Measurements from ENCODE around the gene ATP2A2.

ATP2A2 gene

GRCh38 chr12:110320550-110320949, 39.5 kb downstream of the ATP2A2 start:
- WGBS (ENCODE audit: extremely low coverage, insufficient coverage, insufficient read length): no CpG with 5 or more reads among the region's 3 CpGs
- no peak overlapping the region for H3K14ac ChIP-seq (ENCODE audit: low read length)
- H2AK5ac ChIP-seq (ENCODE audit: low read length): no peak overlapping the region
- no peaks in the 10 kb centered on the region for H3K9me3 ChIP-seq (ENCODE audit: insufficient read depth, low read depth, low read length)
- H2AFZ ChIP-seq (ENCODE audit: insufficient read depth, low read length, poor library complexity): no peak overlapping the region
- H2BK12ac ChIP-seq (ENCODE audit: low read length): no peak overlapping the region
- H3K4me3 ChIP-seq (ENCODE audit: low read depth, low read length): no peak overlapping the region
- H4K91ac ChIP-seq (ENCODE audit: low read depth, low read length): no peak overlapping the region
- no peak overlapping the region for H3K18ac ChIP-seq (ENCODE audit: low read length)
- no peaks in the 10 kb centered on the region for H3K79me2 ChIP-seq (ENCODE audit: control insufficient read depth, insufficient read depth, low read length, poor library complexity)
- H3K27me3 ChIP-seq (ENCODE audit: insufficient read depth, low read length): no peaks in the 10 kb centered on the region
- no peak overlapping the region for H3K4me2 ChIP-seq (ENCODE audit: low read length)
- H4K8ac ChIP-seq (ENCODE audit: low read depth, low read length): no peak overlapping the region
- no peak overlapping the region for H2BK120ac ChIP-seq (ENCODE audit: insufficient read depth, low read length, poor library complexity)
- H3K23ac ChIP-seq (ENCODE audit: low read length): no peak overlapping the region
- H2BK5ac ChIP-seq (ENCODE audit: low read depth, low read length, poor library complexity): no peak overlapping the region
- no peak for DNase-seq
- peaks cover 2% of the 10 kb centered on the region for H3K79me1 ChIP-seq (ENCODE audit: low read length)
- no peak overlapping the region for H3K27ac ChIP-seq (ENCODE audit: low read depth, low read length)
- H3K9ac ChIP-seq (ENCODE audit: low read length): no peak overlapping the region
- H3K4me1 ChIP-seq (ENCODE audit: control insufficient read depth in 1 of 2, insufficient read depth in 2 of 2, low read length in 2 of 2): peaks cover 2 to 3% of the 10 kb centered on the region in 2 experiments
- peaks cover 11 to 19% of the 10 kb centered on the region in 2 experiments for H3K36me3 ChIP-seq (ENCODE audit: control insufficient read depth in 1 of 2, insufficient read depth in 2 of 2, low read length in 2 of 2)
- H4K12ac ChIP-seq (ENCODE audit: low read depth, low read length): no peak overlapping the region
- H3K4ac ChIP-seq (ENCODE audit: low read depth, low read length): no peak overlapping the region

DNA sequence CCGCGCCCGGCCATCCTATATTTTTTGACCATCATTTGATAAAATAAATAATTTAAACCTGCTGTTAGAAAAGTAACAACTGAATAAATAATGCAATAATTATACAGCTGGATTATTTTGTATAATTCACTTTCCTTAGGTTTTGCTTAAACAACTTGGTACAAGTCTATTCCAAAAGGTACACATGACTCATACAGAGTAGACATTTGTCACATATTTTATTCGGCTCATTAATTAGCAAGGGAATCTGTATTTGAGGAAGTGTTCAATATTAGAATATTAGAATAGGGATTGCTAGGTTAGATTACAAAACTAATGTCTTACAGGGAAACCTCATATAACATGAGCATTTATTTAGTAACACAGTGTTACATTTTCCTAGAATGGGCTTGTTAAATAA, 48.7 kb downstream of the ATP2A2 start:
- peaks cover 34 to 36% of the 10 kb centered on the region in 2 experiments for H3K36me3 ChIP-seq (ENCODE audit: control insufficient read depth in 1 of 2, insufficient read depth in 2 of 2, low read length in 2 of 2)
- H3K23ac ChIP-seq (ENCODE audit: low read length): no peak overlapping the region
- H3K9me3 ChIP-seq (ENCODE audit: insufficient read depth, low read depth, low read length): no peaks in the 10 kb centered on the region
- no peak overlapping the region for H2BK120ac ChIP-seq (ENCODE audit: insufficient read depth, low read length, poor library complexity)
- DNase-seq: no peak
- no CpG with 5 or more reads among the region's 4 CpGs for WGBS (ENCODE audit: extremely low coverage, insufficient coverage, insufficient read length)
- no peak overlapping the region for H4K91ac ChIP-seq (ENCODE audit: low read depth, low read length)
- H3K4ac ChIP-seq (ENCODE audit: low read depth, low read length): no peak overlapping the region
- H3K27me3 ChIP-seq (ENCODE audit: insufficient read depth, low read length): no peaks in the 10 kb centered on the region
- H3K79me2 ChIP-seq (ENCODE audit: control insufficient read depth, insufficient read depth, low read length, poor library complexity): no peaks in the 10 kb centered on the region
- H2AFZ ChIP-seq (ENCODE audit: insufficient read depth, low read length, poor library complexity): no peak overlapping the region
- no peak overlapping the region for H3K4me3 ChIP-seq (ENCODE audit: low read depth, low read length)
- no peak overlapping the region for H3K27ac ChIP-seq (ENCODE audit: low read depth, low read length)
- H4K12ac ChIP-seq (ENCODE audit: low read depth, low read length): no peak overlapping the region
- H3K14ac ChIP-seq (ENCODE audit: low read length): no peak overlapping the region
- H3K4me1 ChIP-seq (ENCODE audit: control insufficient read depth in 1 of 2, insufficient read depth in 2 of 2, low read length in 2 of 2): no peaks in the 10 kb centered on the region
- H3K18ac ChIP-seq (ENCODE audit: low read length): no peak overlapping the region
- H4K8ac ChIP-seq (ENCODE audit: low read depth, low read length): no peak overlapping the region
- H2BK5ac ChIP-seq (ENCODE audit: low read depth, low read length, poor library complexity): no peak overlapping the region
- H3K9ac ChIP-seq (ENCODE audit: low read length): no peak overlapping the region
- no peak overlapping the region for H3K4me2 ChIP-seq (ENCODE audit: low read length)
- no peak overlapping the region for H2AK5ac ChIP-seq (ENCODE audit: low read length)
- no peak overlapping the region for H2BK12ac ChIP-seq (ENCODE audit: low read length)
- no peaks in the 10 kb centered on the region for H3K79me1 ChIP-seq (ENCODE audit: low read length)

- Histone ChIP-seq H3K4me3 (ENCODE audit: low read depth, low read length) (no peak overlapping the region), H3K4me2 (ENCODE audit: low read length) (no peak overlapping the region), H3K27me3 (ENCODE audit: insufficient read depth, low read length) (no peaks in the 10 kb centered on the region), H3K4ac (ENCODE audit: low read depth, low read length) (no peak overlapping the region), H2AFZ (ENCODE audit: insufficient read depth, low read length, poor library complexity) (no peak overlapping the region), H3K23ac (ENCODE audit: low read length) (no peak overlapping the region), H2BK120ac (ENCODE audit: insufficient read depth, low read length, poor library complexity) (no peak overlapping the region), H3K18ac (ENCODE audit: low read length) (no peak overlapping the region), H2AK5ac (ENCODE audit: low read length) (no peak overlapping the region), H3K36me3 (ENCODE audit: control insufficient read depth in 1 of 2, insufficient read depth in 2 of 2, low read length in 2 of 2) (peaks cover 36 to 40% of the 10 kb centered on the region in 2 experiments), H3K27ac (ENCODE audit: low read depth, low read length) (no peak overlapping the region), H3K4me1 (ENCODE audit: control insufficient read depth in 1 of 2, insufficient read depth in 2 of 2, low read length in 2 of 2) (no peaks in the 10 kb centered on the region), H3K9me3 (ENCODE audit: insufficient read depth, low read depth, low read length) (no peaks in the 10 kb centered on the region), H3K14ac (ENCODE audit: low read length) (no peak overlapping the region), H3K79me1 (ENCODE audit: low read length) (no peaks in the 10 kb centered on the region), H3K79me2 (ENCODE audit: control insufficient read depth, insufficient read depth, low read length, poor library complexity) (no peaks in the 10 kb centered on the region), H4K12ac (ENCODE audit: low read depth, low read length) (no peak overlapping the region), H2BK12ac (ENCODE audit: low read length) (no peak overlapping the region), H4K8ac (ENCODE audit: low read depth, low read length) (no peak overlapping the region), H2BK5ac (ENCODE audit: low read depth, low read length, poor library complexity) (no peak overlapping the region), H4K91ac (ENCODE audit: low read depth, low read length) (no peak overlapping the region), H3K9ac (ENCODE audit: low read length) (no peak overlapping the region)
- WGBS (ENCODE audit: extremely low coverage, insufficient coverage, insufficient read length): no CpG with 5 or more reads among the region's 3 CpGs
- DNase-seq: no peak
Measured at GRCh38 chr12:110330124-110330523, 49.1 kb downstream of the ATP2A2 start.

GRCh38 chr12:110330544-110330943, 49.5 kb downstream of the ATP2A2 start:
- Histone ChIP-seq H4K12ac (ENCODE audit: low read depth, low read length) (no peak overlapping the region), H3K4me3 (ENCODE audit: low read depth, low read length) (no peak overlapping the region), H2AK5ac (ENCODE audit: low read length) (no peak overlapping the region), H3K27ac (ENCODE audit: low read depth, low read length) (no peak overlapping the region), H2AFZ (ENCODE audit: insufficient read depth, low read length, poor library complexity) (no peak overlapping the region), H2BK120ac (ENCODE audit: insufficient read depth, low read length, poor library complexity) (no peak overlapping the region), H3K79me1 (ENCODE audit: low read length) (no peaks in the 10 kb centered on the region), H4K8ac (ENCODE audit: low read depth, low read length) (no peak overlapping the region), H3K4me1 (ENCODE audit: control insufficient read depth in 1 of 2, insufficient read depth in 2 of 2, low read length in 2 of 2) (no peaks in the 10 kb centered on the region), H3K9ac (ENCODE audit: low read length) (no peak overlapping the region), H3K18ac (ENCODE audit: low read length) (no peak overlapping the region), H2BK12ac (ENCODE audit: low read length) (no peak overlapping the region), H3K4ac (ENCODE audit: low read depth, low read length) (no peak overlapping the region), H3K14ac (ENCODE audit: low read length) (no peak overlapping the region), H3K23ac (ENCODE audit: low read length) (no peak overlapping the region), H3K27me3 (ENCODE audit: insufficient read depth, low read length) (no peaks in the 10 kb centered on the region), H4K91ac (ENCODE audit: low read depth, low read length) (no peak overlapping the region), H3K9me3 (ENCODE audit: insufficient read depth, low read depth, low read length) (no peaks in the 10 kb centered on the region), H2BK5ac (ENCODE audit: low read depth, low read length, poor library complexity) (no peak overlapping the region), H3K79me2 (ENCODE audit: control insufficient read depth, insufficient read depth, low read length, poor library complexity) (no peaks in the 10 kb centered on the region), H3K36me3 (ENCODE audit: control insufficient read depth in 1 of 2, insufficient read depth in 2 of 2, low read length in 2 of 2) (peaks cover 37 to 43% of the 10 kb centered on the region in 2 experiments), H3K4me2 (ENCODE audit: low read length) (no peak overlapping the region)
- DNase-seq: no peak

Measured in trophoblast cell (in vitro differentiated cells and primary cell).